EL (cell line): Measurements from ENCODE around the gene SCLT1.

Experiments used
- DNase-seq: peaks from one replicate; pipeline ENCODE4 v3.0.0-alpha.2; 2016

Gene SCLT1

DNA sequence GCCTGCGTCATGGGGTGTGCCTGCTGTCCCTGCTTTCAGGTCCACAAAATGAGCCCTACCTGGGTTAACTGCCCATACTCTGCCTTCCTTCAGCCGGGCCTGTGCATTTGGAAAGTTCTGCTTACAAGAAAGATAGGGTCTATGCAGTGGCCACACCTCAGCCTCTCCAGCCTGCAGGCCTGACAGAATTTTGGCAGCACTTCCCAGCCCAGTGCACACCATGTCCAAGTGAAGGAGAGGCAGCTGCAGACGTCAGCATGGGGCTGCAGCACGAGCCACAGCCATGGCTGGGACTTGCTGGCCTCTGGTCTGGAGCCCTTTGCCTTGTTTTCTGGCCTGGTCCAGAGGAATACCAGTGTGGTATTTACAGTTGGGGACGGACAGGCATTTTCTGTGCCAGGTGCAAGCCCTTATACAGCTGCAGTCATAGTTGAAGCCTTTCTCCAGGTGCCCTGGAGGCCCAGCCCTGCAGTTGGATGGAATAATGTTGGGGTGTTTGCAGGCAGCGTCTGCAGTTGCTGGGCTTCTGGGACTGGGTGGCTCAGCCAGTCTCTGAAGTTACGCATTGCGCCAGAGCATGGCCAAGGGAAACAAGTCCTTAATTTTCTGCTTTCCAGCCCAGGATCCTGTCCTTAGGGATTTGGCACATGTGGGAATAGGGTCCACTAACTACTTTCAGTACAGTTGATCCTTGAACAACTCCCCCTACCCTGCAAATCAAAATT lies 257.7 kb downstream of the SCLT1 start:
- no peak for DNase-seq
